ENCODE measurements around the gene CFAP54.

DNA sequence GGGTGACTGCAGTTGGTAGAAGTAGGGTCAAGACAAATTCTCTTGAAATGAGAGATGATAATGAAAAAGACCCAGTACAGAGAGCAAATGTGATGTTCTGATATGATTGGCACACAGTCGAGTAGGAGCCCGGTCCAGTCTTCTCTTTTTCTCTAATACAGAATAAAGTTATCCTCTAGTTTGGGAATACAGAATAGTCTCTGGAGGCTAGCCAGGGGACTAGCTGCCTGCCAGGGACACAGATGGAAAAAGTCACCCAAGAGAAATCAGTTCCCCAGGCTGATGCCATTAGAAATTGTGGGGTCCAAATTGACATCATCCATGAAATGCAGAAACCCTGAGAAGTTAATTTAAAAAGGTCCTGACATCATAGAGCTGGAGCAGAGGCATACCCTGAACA lies 240.5 kb downstream of the CFAP54 start:
- TF ChIP-seq, protein P1, sequence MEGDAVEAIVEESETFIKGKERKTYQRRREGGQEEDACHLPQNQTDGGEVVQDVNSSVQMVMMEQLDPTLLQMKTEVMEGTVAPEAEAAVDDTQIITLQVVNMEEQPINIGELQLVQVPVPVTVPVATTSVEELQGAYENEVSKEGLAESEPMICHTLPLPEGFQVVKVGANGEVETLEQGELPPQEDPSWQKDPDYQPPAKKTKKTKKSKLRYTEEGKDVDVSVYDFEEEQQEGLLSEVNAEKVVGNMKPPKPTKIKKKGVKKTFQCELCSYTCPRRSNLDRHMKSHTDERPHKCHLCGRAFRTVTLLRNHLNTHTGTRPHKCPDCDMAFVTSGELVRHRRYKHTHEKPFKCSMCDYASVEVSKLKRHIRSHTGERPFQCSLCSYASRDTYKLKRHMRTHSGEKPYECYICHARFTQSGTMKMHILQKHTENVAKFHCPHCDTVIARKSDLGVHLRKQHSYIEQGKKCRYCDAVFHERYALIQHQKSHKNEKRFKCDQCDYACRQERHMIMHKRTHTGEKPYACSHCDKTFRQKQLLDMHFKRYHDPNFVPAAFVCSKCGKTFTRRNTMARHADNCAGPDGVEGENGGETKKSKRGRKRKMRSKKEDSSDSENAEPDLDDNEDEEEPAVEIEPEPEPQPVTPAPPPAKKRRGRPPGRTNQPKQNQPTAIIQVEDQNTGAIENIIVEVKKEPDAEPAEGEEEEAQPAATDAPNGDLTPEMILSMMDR (conservative IDR thresholded peaks at IDR 0.05; ENCODE audit: low read depth, low read length), result no peak
- TF ChIP-seq EZH2 (IDR thresholded peaks at IDR 0.05; ENCODE audit: borderline replicate concordance, low read depth, low read length, poor library complexity, severe bottlenecking), result no peak

Data from A673 (cell line).